Hematopoietic multipotent progenitor cell (in vitro differentiated cells): ENCODE measurements around the gene AGAP2. TPM values are rescaled to one million over a fixed set of nuclear protein-coding genes. Genes with fewer than 3 reads are reported as not detected.

Experiments
- DNase-seq, 3 donors: peaks; one replicate each; pipeline ENCODE4 v3.0.0-alpha.2; 2011 to 2015; ENCODE audit warnings: low read depth in 2 of 3, low spot score in 2 of 3
- total RNA-seq: library from RNA; depleted of rRNA; stranded (reverse); fragments of >200 nt; gene quantifications from one replicate; pipeline ENCODE4 v1.2.3, GENCODE V29; 2012

Gene AGAP2
- total RNA-seq, 1 donor = 82.9 TPM

- DNase-seq = no peak
Measured at GRCh38 chr12:57737467-57738460, 778 bp downstream of the AGAP2 start.

- no peak for DNase-seq
Measured at GRCh38 chr12:57736741-57737466, 1.6 kb downstream of the AGAP2 start.

- DNase-seq = no peak
Measured at GRCh38 chr12:57735952-57736740, 2.4 kb downstream of the AGAP2 start.

GRCh38 chr12:57735198-57735855 lies 3.2 kb downstream of the AGAP2 start:
- no peak for DNase-seq

- no peak for DNase-seq
Measured at GRCh38 chr12:57734591-57734990, 4.0 kb downstream of the AGAP2 start.

- no peak for DNase-seq
Measured at GRCh38 chr12:57733928-57734327, 4.6 kb downstream of the AGAP2 start.

- DNase-seq = no peak
Measured at GRCh38 chr12:57732726-57733593, 5.6 kb downstream of the AGAP2 start.

GRCh38 chr12:57732270-57732669 lies 6.3 kb downstream of the AGAP2 start:
- no peak for DNase-seq

- DNase-seq = no peak
Measured at GRCh38 chr12:57731411-57732080, 7.0 kb downstream of the AGAP2 start.

GRCh38 chr12:57730336-57731067 lies 8.0 kb downstream of the AGAP2 start:
- DNase-seq = no peak

- DNase-seq = no peak
Measured at GRCh38 chr12:57729321-57729844, 9.2 kb downstream of the AGAP2 start.

- DNase-seq = no peak
Measured at GRCh38 chr12:57727758-57728395, 10.7 kb downstream of the AGAP2 start.

GRCh38 chr12:57726884-57727757 lies 11.4 kb downstream of the AGAP2 start:
- no peak for DNase-seq

GRCh38 chr12:57726151-57726883 lies 12.2 kb downstream of the AGAP2 start:
- peak in 2 of 3 donors; percentile 30 to 52 for DNase-seq

GRCh38 chr12:57725851-57726150 lies 12.7 kb downstream of the AGAP2 start:
- no peak for DNase-seq
